H9 (cell line): ENCODE results near the gene ACER1. TPM values are rescaled to one million over a fixed set of nuclear protein-coding genes. Genes with fewer than 3 reads are reported as not detected.

ENCODE experiments used
- DNase-seq: peaks from one replicate; pipeline ENCODE4 v3.0.0-alpha.2; 2017
- H2AFZ ChIP-seq: one replicate; pipeline ENCODE4 v1.6.1; 2013; ENCODE audit warnings: mild to moderate bottlenecking, low read length, control low read depth, moderate library complexity
- H2AK5ac ChIP-seq: 2 replicates; pipeline ENCODE4 v1.6.1; 2013; ENCODE audit warnings: low read length, control low read depth, mixed read lengths; ENCODE audit not compliant: insufficient read length
- H2BK120ac ChIP-seq: one replicate; pipeline ENCODE4 v1.6.1; 2013; ENCODE audit warnings: low read depth, mild to moderate bottlenecking, low read length, control low read depth, inconsistent platforms; ENCODE audit not compliant: poor library complexity, severe bottlenecking
- H2BK12ac ChIP-seq: 2 replicates; pipeline ENCODE4 v1.6.1; 2013; ENCODE audit warnings: low read length, control low read depth, mixed read lengths, low read depth; ENCODE audit not compliant: insufficient read length
- H2BK15ac ChIP-seq: 2 replicates; pipeline ENCODE4 v1.6.1; 2013; ENCODE audit warnings: low read depth, low read length, control low read depth
- H2BK20ac ChIP-seq: one replicate; pipeline ENCODE4 v1.6.1; 2013; ENCODE audit warnings: low read depth, mild to moderate bottlenecking, low read length, control low read depth, inconsistent platforms; ENCODE audit not compliant: poor library complexity, severe bottlenecking
- H2BK5ac ChIP-seq: 2 replicates; pipeline ENCODE4 v1.6.1; 2013; ENCODE audit warnings: low read length, control low read depth, mixed read lengths; ENCODE audit not compliant: insufficient read length
- H3K14ac ChIP-seq: 2 replicates; pipeline ENCODE4 v1.6.1; 2013; ENCODE audit warnings: low read length, control low read depth; ENCODE audit not compliant: insufficient read depth
- H3K18ac ChIP-seq: 2 replicates; pipeline ENCODE4 v1.6.1; 2013; ENCODE audit warnings: low read depth, mild to moderate bottlenecking, mixed read lengths, low read length, control low read depth; ENCODE audit not compliant: insufficient read length
- H3K23ac ChIP-seq: 2 replicates; pipeline ENCODE4 v1.6.1; 2013; ENCODE audit warnings: low read length, control low read depth, mixed read lengths, low read depth; ENCODE audit not compliant: insufficient read length
- H3K23me2 ChIP-seq: 2 replicates; pipeline ENCODE4 v1.6.1; 2013; ENCODE audit warnings: low read depth, mild to moderate bottlenecking, mixed read lengths, low read length, control low read depth; ENCODE audit not compliant: insufficient read length, poor library complexity, severe bottlenecking
- H3K27ac ChIP-seq: 2 replicates; pipeline ENCODE4 v1.5.1; 2013; ENCODE audit warnings: low read length, control low read depth, mixed read lengths, low read depth; ENCODE audit not compliant: insufficient read length
- H3K27me3 ChIP-seq: 2 replicates; pipeline ENCODE4 v1.6.1; 2013; ENCODE audit warnings: low read length, control low read depth, inconsistent platforms; ENCODE audit not compliant: insufficient read depth
- H3K4ac ChIP-seq: 2 replicates; pipeline ENCODE4 v1.6.1; 2013; ENCODE audit warnings: low read depth, mild to moderate bottlenecking, control low read depth, inconsistent platforms, low read length, moderate library complexity
- H3K4me1 ChIP-seq: 2 replicates; pipeline ENCODE4 v1.6.1; 2013; ENCODE audit warnings: low read length, control low read depth, inconsistent platforms; ENCODE audit not compliant: insufficient read depth
- H3K4me2 ChIP-seq: 2 replicates; pipeline ENCODE4 v1.6.1; 2013; ENCODE audit warnings: low read length, control low read depth, mixed read lengths; ENCODE audit not compliant: insufficient read length, insufficient read depth
- H3K56ac ChIP-seq: 2 replicates; pipeline ENCODE4 v1.6.1; 2013; ENCODE audit warnings: low read depth, mild to moderate bottlenecking, mixed read lengths, low read length, control low read depth; ENCODE audit not compliant: insufficient read length
- H3K79me1 ChIP-seq: 2 replicates; pipeline ENCODE4 v1.6.1; 2013; ENCODE audit warnings: low read depth, mild to moderate bottlenecking, moderate library complexity, low read length, control low read depth, inconsistent platforms; ENCODE audit not compliant: insufficient read depth, poor library complexity, severe bottlenecking
- H3K79me2 ChIP-seq: 2 replicates; pipeline ENCODE4 v1.6.1; 2013; ENCODE audit warnings: low read length, control low read depth, inconsistent platforms; ENCODE audit not compliant: insufficient read depth
- H3K9ac ChIP-seq: 2 replicates; pipeline ENCODE4 v1.6.1; 2013; ENCODE audit warnings: low read length, control low read depth, mixed read lengths; ENCODE audit not compliant: insufficient read length; ENCODE audit errors: extremely low read depth
- H3K9me3 ChIP-seq: one replicate; pipeline ENCODE4 v1.6.1; 2013; ENCODE audit warnings: low read depth, low read length, inconsistent platforms; ENCODE audit not compliant: control insufficient read depth
- H3T11ph ChIP-seq: one replicate; pipeline ENCODE4 v1.6.1; 2013; ENCODE audit warnings: mild to moderate bottlenecking, low read length, control low read depth, inconsistent platforms
- H4K20me1 ChIP-seq: one replicate; pipeline ENCODE4 v1.6.1; 2013; ENCODE audit not compliant: control insufficient read depth, insufficient read length, insufficient read depth
- H4K5ac ChIP-seq: 2 replicates; pipeline ENCODE4 v1.6.1; 2013; ENCODE audit warnings: low read depth, mild to moderate bottlenecking, mixed read lengths, low read length, control low read depth; ENCODE audit not compliant: insufficient read length
- H4K8ac ChIP-seq: replicated peaks from 2 replicates; pipeline ENCODE4 v1.6.1; 2013; ENCODE audit warnings: low read length, control low read depth, mixed read lengths, low read depth; ENCODE audit not compliant: insufficient read length
- H4K91ac ChIP-seq: 2 replicates; pipeline ENCODE4 v1.6.1; 2013; ENCODE audit warnings: low read depth, mild to moderate bottlenecking, moderate library complexity, mixed read lengths, low read length, control low read depth; ENCODE audit not compliant: insufficient read length
- H3K27ac Mint-ChIP-seq, 3 experiments: 2 replicates in 2 of 3; 3 replicates in 1 of 3; pipeline ENCODE4 v1.8.0; 2020 to 2021; ENCODE audit warnings: mixed read lengths in 3 of 3, mild to moderate bottlenecking in 1 of 3, moderate library complexity in 1 of 3
- H3K27me3 Mint-ChIP-seq: 2 replicates; pipeline ENCODE4 v1.8.0; 2021; ENCODE audit warnings: low read depth, mild to moderate bottlenecking, moderate library complexity, mixed read lengths
- H3K36me3 Mint-ChIP-seq, 3 experiments: 2 replicates in 2 of 3; 3 replicates in 1 of 3; pipeline ENCODE4 v1.8.0; 2020 to 2021; ENCODE audit warnings: low read depth in 3 of 3, mixed read lengths in 3 of 3; ENCODE audit not compliant: insufficient read depth in 1 of 3
- H3K4me1 Mint-ChIP-seq, 2 experiments: 2 replicates each; pipeline ENCODE4 v1.8.0; 2020; ENCODE audit warnings: mixed read lengths in 2 of 2
- H3K4me3 Mint-ChIP-seq, 2 experiments: 2 replicates in 1 of 2; 3 replicates in 1 of 2; pipeline ENCODE4 v1.8.0; 2020 to 2021; ENCODE audit warnings: mild to moderate bottlenecking in 2 of 2, mixed read lengths in 2 of 2, moderate library complexity in 1 of 2
- H3K9me3 Mint-ChIP-seq, 2 experiments: 2 replicates in 1 of 2; 3 replicates in 1 of 2; pipeline ENCODE4 v1.8.0; 2020; ENCODE audit warnings: mild to moderate bottlenecking in 2 of 2, mixed read lengths in 2 of 2, moderate library complexity in 1 of 2
- WGBS: extraction: QIAGEN DNeasy Blood & Tissue Kit; methylation state at CpG from one replicate; pipeline ENCODE4 v1.1.7; 2013; ENCODE audit warnings: missing lambda C conversion rate, low lambda C conversion rate, mixed read lengths; ENCODE audit not compliant: insufficient read length; ENCODE audit errors: extremely low coverage; 5-methylcytosine and 5-hydroxymethylcytosine counted together
- total RNA-seq: library from RNA; stranded (reverse); gene quantifications from 2 replicates; pipeline ENCODE4 v1.2.1, GENCODE V29; 2021
- TF ChIP-seq, protein P1 (sequence below): fragments of 200-600 bp; sonication (generic); conservative IDR thresholded peaks from 3 replicates; pipeline ENCODE4 v1.8.0; 2021; ENCODE audit warnings: antibody characterized with exemption, mild to moderate bottlenecking

The ACER1 gene
- total RNA-seq, 1 experiment from 2014 or later: not detected

DNA sequence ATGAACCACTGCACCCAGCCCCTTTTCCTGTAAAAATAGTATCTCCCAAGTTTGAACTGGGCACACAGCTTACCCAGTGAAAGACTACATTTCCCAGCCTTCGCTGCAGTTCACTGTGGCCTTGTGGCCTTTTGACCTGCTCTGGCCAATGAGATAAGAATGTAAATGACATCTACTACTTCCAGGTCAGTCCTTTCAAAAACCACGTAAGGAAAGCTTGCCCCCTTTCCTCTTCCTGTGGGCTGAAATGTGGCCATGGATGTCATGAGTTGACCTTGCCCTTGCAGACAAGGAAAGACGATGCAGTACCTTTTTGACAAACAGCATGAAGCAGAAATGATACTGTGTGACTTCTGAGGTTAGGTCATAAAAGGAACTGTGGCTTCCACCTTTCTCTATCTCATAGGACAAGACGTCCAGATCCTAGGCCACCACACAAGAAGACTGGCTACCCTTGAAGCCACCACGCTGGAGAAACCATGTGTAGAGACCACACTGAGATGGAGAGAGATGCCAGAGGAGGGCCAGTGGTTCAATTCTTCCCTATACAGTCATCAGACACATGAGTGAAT, 19.9 kb downstream of the ACER1 start:
- no peak overlapping the region for H3K56ac ChIP-seq
- H2BK5ac ChIP-seq: no peak overlapping the region
- H3K9me3 Mint-ChIP-seq: peaks cover 17 to 78% of the 10 kb centered on the region in 2 experiments
- no peaks in the 10 kb centered on the region for H3K9me3 ChIP-seq
- H3T11ph ChIP-seq: no peak overlapping the region
- TF ChIP-seq, protein P1, sequence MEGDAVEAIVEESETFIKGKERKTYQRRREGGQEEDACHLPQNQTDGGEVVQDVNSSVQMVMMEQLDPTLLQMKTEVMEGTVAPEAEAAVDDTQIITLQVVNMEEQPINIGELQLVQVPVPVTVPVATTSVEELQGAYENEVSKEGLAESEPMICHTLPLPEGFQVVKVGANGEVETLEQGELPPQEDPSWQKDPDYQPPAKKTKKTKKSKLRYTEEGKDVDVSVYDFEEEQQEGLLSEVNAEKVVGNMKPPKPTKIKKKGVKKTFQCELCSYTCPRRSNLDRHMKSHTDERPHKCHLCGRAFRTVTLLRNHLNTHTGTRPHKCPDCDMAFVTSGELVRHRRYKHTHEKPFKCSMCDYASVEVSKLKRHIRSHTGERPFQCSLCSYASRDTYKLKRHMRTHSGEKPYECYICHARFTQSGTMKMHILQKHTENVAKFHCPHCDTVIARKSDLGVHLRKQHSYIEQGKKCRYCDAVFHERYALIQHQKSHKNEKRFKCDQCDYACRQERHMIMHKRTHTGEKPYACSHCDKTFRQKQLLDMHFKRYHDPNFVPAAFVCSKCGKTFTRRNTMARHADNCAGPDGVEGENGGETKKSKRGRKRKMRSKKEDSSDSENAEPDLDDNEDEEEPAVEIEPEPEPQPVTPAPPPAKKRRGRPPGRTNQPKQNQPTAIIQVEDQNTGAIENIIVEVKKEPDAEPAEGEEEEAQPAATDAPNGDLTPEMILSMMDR: no peak
- WGBS: no CpG with 5 or more reads among the region's 5 CpGs
- no peaks in the 10 kb centered on the region for H3K4me1 ChIP-seq
- no peak overlapping the region for H4K5ac ChIP-seq
- H3K9ac ChIP-seq: no peak overlapping the region
- no peak overlapping the region for H2BK20ac ChIP-seq
- no peaks in the 10 kb centered on the region for H3K23me2 ChIP-seq
- no peak overlapping the region for H3K27ac Mint-ChIP-seq
- H3K4me1 Mint-ChIP-seq: no peaks in the 10 kb centered on the region
- H3K23ac ChIP-seq: no peak overlapping the region
- no peak for DNase-seq
- H3K18ac ChIP-seq: no peak overlapping the region
- H4K8ac ChIP-seq: no peak overlapping the region
- no peaks in the 10 kb centered on the region for H3K79me1 ChIP-seq
- H3K27ac ChIP-seq: no peak overlapping the region
- no peak overlapping the region for H3K4me3 Mint-ChIP-seq
- H3K27me3 Mint-ChIP-seq: peaks cover 53% of the 10 kb centered on the region
- no peaks in the 10 kb centered on the region for H4K20me1 ChIP-seq
- no peak overlapping the region for H2BK15ac ChIP-seq
- no peak overlapping the region for H2BK120ac ChIP-seq
- peaks cover 0 to 4% (median 0%) of the 10 kb centered on the region in 3 experiments; a peak in 2 of 7 replicates for H3K36me3 Mint-ChIP-seq
- no peaks in the 10 kb centered on the region for H3K27me3 ChIP-seq
- H4K91ac ChIP-seq: no peak overlapping the region
- no peak overlapping the region for H3K4ac ChIP-seq
- no peak overlapping the region for H3K4me2 ChIP-seq
- H3K79me2 ChIP-seq: no peaks in the 10 kb centered on the region
- H2AFZ ChIP-seq: no peak overlapping the region
- no peak overlapping the region for H2BK12ac ChIP-seq
- H2AK5ac ChIP-seq: no peak overlapping the region
- H3K14ac ChIP-seq: no peak overlapping the region
